H9 (cell line): ENCODE results near the gene MOCS1. TPM values are rescaled to one million over a fixed set of nuclear protein-coding genes. Genes with fewer than 3 reads are reported as not detected.

Experiments used
- DNase-seq: peaks from one replicate; pipeline ENCODE4 v3.0.0-alpha.2; 2017
- H2AFZ ChIP-seq: one replicate; pipeline ENCODE4 v1.6.1; 2013; ENCODE audit warnings: mild to moderate bottlenecking, low read length, control low read depth, moderate library complexity
- H2AK5ac ChIP-seq: 2 replicates; pipeline ENCODE4 v1.6.1; 2013; ENCODE audit warnings: low read length, control low read depth, mixed read lengths; ENCODE audit not compliant: insufficient read length
- H2BK120ac ChIP-seq: one replicate; pipeline ENCODE4 v1.6.1; 2013; ENCODE audit warnings: low read depth, mild to moderate bottlenecking, low read length, control low read depth, inconsistent platforms; ENCODE audit not compliant: poor library complexity, severe bottlenecking
- H2BK12ac ChIP-seq: 2 replicates; pipeline ENCODE4 v1.6.1; 2013; ENCODE audit warnings: low read length, control low read depth, mixed read lengths, low read depth; ENCODE audit not compliant: insufficient read length
- H2BK15ac ChIP-seq: 2 replicates; pipeline ENCODE4 v1.6.1; 2013; ENCODE audit warnings: low read depth, low read length, control low read depth
- H2BK20ac ChIP-seq: one replicate; pipeline ENCODE4 v1.6.1; 2013; ENCODE audit warnings: low read depth, mild to moderate bottlenecking, low read length, control low read depth, inconsistent platforms; ENCODE audit not compliant: poor library complexity, severe bottlenecking
- H2BK5ac ChIP-seq: 2 replicates; pipeline ENCODE4 v1.6.1; 2013; ENCODE audit warnings: low read length, control low read depth, mixed read lengths; ENCODE audit not compliant: insufficient read length
- H3K14ac ChIP-seq: 2 replicates; pipeline ENCODE4 v1.6.1; 2013; ENCODE audit warnings: low read length, control low read depth; ENCODE audit not compliant: insufficient read depth
- H3K18ac ChIP-seq: 2 replicates; pipeline ENCODE4 v1.6.1; 2013; ENCODE audit warnings: low read depth, mild to moderate bottlenecking, mixed read lengths, low read length, control low read depth; ENCODE audit not compliant: insufficient read length
- H3K23ac ChIP-seq: 2 replicates; pipeline ENCODE4 v1.6.1; 2013; ENCODE audit warnings: low read length, control low read depth, mixed read lengths, low read depth; ENCODE audit not compliant: insufficient read length
- H3K23me2 ChIP-seq: 2 replicates; pipeline ENCODE4 v1.6.1; 2013; ENCODE audit warnings: low read depth, mild to moderate bottlenecking, mixed read lengths, low read length, control low read depth; ENCODE audit not compliant: insufficient read length, poor library complexity, severe bottlenecking
- H3K27ac ChIP-seq: 2 replicates; pipeline ENCODE4 v1.5.1; 2013; ENCODE audit warnings: low read length, control low read depth, mixed read lengths, low read depth; ENCODE audit not compliant: insufficient read length
- H3K27me3 ChIP-seq: 2 replicates; pipeline ENCODE4 v1.6.1; 2013; ENCODE audit warnings: low read length, control low read depth, inconsistent platforms; ENCODE audit not compliant: insufficient read depth
- H3K4ac ChIP-seq: 2 replicates; pipeline ENCODE4 v1.6.1; 2013; ENCODE audit warnings: low read depth, mild to moderate bottlenecking, control low read depth, inconsistent platforms, low read length, moderate library complexity
- H3K4me1 ChIP-seq: 2 replicates; pipeline ENCODE4 v1.6.1; 2013; ENCODE audit warnings: low read length, control low read depth, inconsistent platforms; ENCODE audit not compliant: insufficient read depth
- H3K4me2 ChIP-seq: 2 replicates; pipeline ENCODE4 v1.6.1; 2013; ENCODE audit warnings: low read length, control low read depth, mixed read lengths; ENCODE audit not compliant: insufficient read length, insufficient read depth
- H3K56ac ChIP-seq: 2 replicates; pipeline ENCODE4 v1.6.1; 2013; ENCODE audit warnings: low read depth, mild to moderate bottlenecking, mixed read lengths, low read length, control low read depth; ENCODE audit not compliant: insufficient read length
- H3K79me1 ChIP-seq: 2 replicates; pipeline ENCODE4 v1.6.1; 2013; ENCODE audit warnings: low read depth, mild to moderate bottlenecking, moderate library complexity, low read length, control low read depth, inconsistent platforms; ENCODE audit not compliant: insufficient read depth, poor library complexity, severe bottlenecking
- H3K79me2 ChIP-seq: 2 replicates; pipeline ENCODE4 v1.6.1; 2013; ENCODE audit warnings: low read length, control low read depth, inconsistent platforms; ENCODE audit not compliant: insufficient read depth
- H3K9ac ChIP-seq: 2 replicates; pipeline ENCODE4 v1.6.1; 2013; ENCODE audit warnings: low read length, control low read depth, mixed read lengths; ENCODE audit not compliant: insufficient read length; ENCODE audit errors: extremely low read depth
- H3K9me3 ChIP-seq: one replicate; pipeline ENCODE4 v1.6.1; 2013; ENCODE audit warnings: low read depth, low read length, inconsistent platforms; ENCODE audit not compliant: control insufficient read depth
- H3T11ph ChIP-seq: one replicate; pipeline ENCODE4 v1.6.1; 2013; ENCODE audit warnings: mild to moderate bottlenecking, low read length, control low read depth, inconsistent platforms
- H4K20me1 ChIP-seq: one replicate; pipeline ENCODE4 v1.6.1; 2013; ENCODE audit not compliant: control insufficient read depth, insufficient read length, insufficient read depth
- H4K5ac ChIP-seq: 2 replicates; pipeline ENCODE4 v1.6.1; 2013; ENCODE audit warnings: low read depth, mild to moderate bottlenecking, mixed read lengths, low read length, control low read depth; ENCODE audit not compliant: insufficient read length
- H4K8ac ChIP-seq: replicated peaks from 2 replicates; pipeline ENCODE4 v1.6.1; 2013; ENCODE audit warnings: low read length, control low read depth, mixed read lengths, low read depth; ENCODE audit not compliant: insufficient read length
- H4K91ac ChIP-seq: 2 replicates; pipeline ENCODE4 v1.6.1; 2013; ENCODE audit warnings: low read depth, mild to moderate bottlenecking, moderate library complexity, mixed read lengths, low read length, control low read depth; ENCODE audit not compliant: insufficient read length
- H3K27ac Mint-ChIP-seq, 3 experiments: 2 replicates in 2 of 3; 3 replicates in 1 of 3; pipeline ENCODE4 v1.8.0; 2020 to 2021; ENCODE audit warnings: mixed read lengths in 3 of 3, mild to moderate bottlenecking in 1 of 3, moderate library complexity in 1 of 3
- H3K27me3 Mint-ChIP-seq: 2 replicates; pipeline ENCODE4 v1.8.0; 2021; ENCODE audit warnings: low read depth, mild to moderate bottlenecking, moderate library complexity, mixed read lengths
- H3K36me3 Mint-ChIP-seq, 3 experiments: 2 replicates in 2 of 3; 3 replicates in 1 of 3; pipeline ENCODE4 v1.8.0; 2020 to 2021; ENCODE audit warnings: low read depth in 3 of 3, mixed read lengths in 3 of 3; ENCODE audit not compliant: insufficient read depth in 1 of 3
- H3K4me1 Mint-ChIP-seq, 2 experiments: 2 replicates each; pipeline ENCODE4 v1.8.0; 2020; ENCODE audit warnings: mixed read lengths in 2 of 2
- H3K4me3 Mint-ChIP-seq, 2 experiments: 2 replicates in 1 of 2; 3 replicates in 1 of 2; pipeline ENCODE4 v1.8.0; 2020 to 2021; ENCODE audit warnings: mild to moderate bottlenecking in 2 of 2, mixed read lengths in 2 of 2, moderate library complexity in 1 of 2
- H3K9me3 Mint-ChIP-seq, 2 experiments: 2 replicates in 1 of 2; 3 replicates in 1 of 2; pipeline ENCODE4 v1.8.0; 2020; ENCODE audit warnings: mild to moderate bottlenecking in 2 of 2, mixed read lengths in 2 of 2, moderate library complexity in 1 of 2
- WGBS: extraction: QIAGEN DNeasy Blood & Tissue Kit; methylation state at CpG from one replicate; pipeline ENCODE4 v1.1.7; 2013; ENCODE audit warnings: missing lambda C conversion rate, low lambda C conversion rate, mixed read lengths; ENCODE audit not compliant: insufficient read length; ENCODE audit errors: extremely low coverage; 5-methylcytosine and 5-hydroxymethylcytosine counted together
- total RNA-seq: library from RNA; stranded (reverse); gene quantifications from 2 replicates; pipeline ENCODE4 v1.2.1, GENCODE V29; 2021
- TF ChIP-seq, protein P1 (sequence below): fragments of 200-600 bp; sonication (generic); conservative IDR thresholded peaks from 3 replicates; pipeline ENCODE4 v1.8.0; 2021; ENCODE audit warnings: antibody characterized with exemption, mild to moderate bottlenecking

MOCS1 gene
- total RNA-seq, 1 experiment from 2014 or later, result 15.2 TPM

DNA sequence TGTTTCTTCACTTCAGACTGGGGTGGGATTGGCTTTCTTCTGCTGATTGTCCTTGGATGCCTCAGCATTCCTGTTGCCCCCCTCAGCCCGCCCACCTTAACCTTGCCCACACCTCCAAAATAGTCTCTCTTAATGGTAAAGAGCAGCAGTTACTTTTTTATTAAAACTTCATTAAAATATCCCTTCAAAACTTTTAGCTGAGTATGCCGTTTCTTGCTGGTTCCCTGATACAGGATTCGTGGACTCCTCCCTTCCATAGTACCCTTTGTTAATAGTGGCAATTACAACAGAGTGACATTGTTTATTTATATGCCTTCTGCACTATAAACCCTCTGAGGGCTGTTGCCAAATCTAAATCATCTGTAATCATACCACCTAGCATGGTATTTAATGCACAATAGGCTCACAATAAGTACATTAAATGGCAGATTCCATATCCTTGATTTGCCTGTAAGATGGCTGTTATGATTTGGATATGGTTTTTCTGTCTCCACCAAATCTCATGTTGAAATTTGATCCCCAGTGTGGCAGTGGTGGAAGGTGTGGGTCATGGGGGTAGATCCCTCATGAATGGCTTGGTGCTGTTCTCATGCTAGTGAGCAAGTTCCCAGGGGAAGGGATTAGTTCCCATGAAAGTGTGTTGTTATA, 3.5 kb upstream of the MOCS1 start:
- H3K27me3 ChIP-seq, result no peaks in the 10 kb centered on the region; the same call in 1 of the 2 replicates
- no peaks in the 10 kb centered on the region for H3K79me2 ChIP-seq
- H4K91ac ChIP-seq, result no peak overlapping the region
- no peak overlapping the region for H2AFZ ChIP-seq
- no peak overlapping the region for H3K4ac ChIP-seq
- no peak overlapping the region for H2AK5ac ChIP-seq
- no peak overlapping the region for H3K9ac ChIP-seq
- Mint-ChIP-seq H3K27ac (no peak overlapping the region), H3K4me1 (peaks cover 29 to 31% of the 10 kb centered on the region in 2 experiments), H3K9me3 (no peaks in the 10 kb centered on the region), H3K36me3 (peaks cover 0 to 1% (median 0%) of the 10 kb centered on the region in 3 experiments; a peak in 2 of 7 replicates), H3K27me3 (peaks cover 22% of the 10 kb centered on the region), H3K4me3 (no peak overlapping the region)
- H3K79me1 ChIP-seq, result no peaks in the 10 kb centered on the region
- H2BK120ac ChIP-seq, result no peak overlapping the region
- DNase-seq, result no peak
- H2BK20ac ChIP-seq, result no peak overlapping the region
- H4K20me1 ChIP-seq, result no peaks in the 10 kb centered on the region
- H2BK5ac ChIP-seq, result no peak overlapping the region
- H3K23ac ChIP-seq, result no peak overlapping the region
- H2BK15ac ChIP-seq, result no peak overlapping the region
- no peak overlapping the region for H3K14ac ChIP-seq
- no peak overlapping the region for H4K5ac ChIP-seq
- no peak overlapping the region for H3T11ph ChIP-seq
- no peaks in the 10 kb centered on the region for H3K9me3 ChIP-seq
- H2BK12ac ChIP-seq, result no peak overlapping the region
- H3K4me1 ChIP-seq, result no peaks in the 10 kb centered on the region; the same call in 1 of the 2 replicates
- H3K18ac ChIP-seq, result no peak overlapping the region
- H3K27ac ChIP-seq, result no peak overlapping the region
- H3K56ac ChIP-seq, result no peak overlapping the region
- WGBS, result no CpG with 5 or more reads among the region's 3 CpGs
- TF ChIP-seq, protein P1, sequence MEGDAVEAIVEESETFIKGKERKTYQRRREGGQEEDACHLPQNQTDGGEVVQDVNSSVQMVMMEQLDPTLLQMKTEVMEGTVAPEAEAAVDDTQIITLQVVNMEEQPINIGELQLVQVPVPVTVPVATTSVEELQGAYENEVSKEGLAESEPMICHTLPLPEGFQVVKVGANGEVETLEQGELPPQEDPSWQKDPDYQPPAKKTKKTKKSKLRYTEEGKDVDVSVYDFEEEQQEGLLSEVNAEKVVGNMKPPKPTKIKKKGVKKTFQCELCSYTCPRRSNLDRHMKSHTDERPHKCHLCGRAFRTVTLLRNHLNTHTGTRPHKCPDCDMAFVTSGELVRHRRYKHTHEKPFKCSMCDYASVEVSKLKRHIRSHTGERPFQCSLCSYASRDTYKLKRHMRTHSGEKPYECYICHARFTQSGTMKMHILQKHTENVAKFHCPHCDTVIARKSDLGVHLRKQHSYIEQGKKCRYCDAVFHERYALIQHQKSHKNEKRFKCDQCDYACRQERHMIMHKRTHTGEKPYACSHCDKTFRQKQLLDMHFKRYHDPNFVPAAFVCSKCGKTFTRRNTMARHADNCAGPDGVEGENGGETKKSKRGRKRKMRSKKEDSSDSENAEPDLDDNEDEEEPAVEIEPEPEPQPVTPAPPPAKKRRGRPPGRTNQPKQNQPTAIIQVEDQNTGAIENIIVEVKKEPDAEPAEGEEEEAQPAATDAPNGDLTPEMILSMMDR, result no peak
- no peak overlapping the region for H3K4me2 ChIP-seq
- H4K8ac ChIP-seq, result no peak overlapping the region
- peaks cover 4% of the 10 kb centered on the region for H3K23me2 ChIP-seq
